Duodenal mucosa (tissue), 2 donors: ENCODE data around the gene ABCA10.

Source experiments
- H3K27ac ChIP-seq: one replicate; pipeline ENCODE4 v1.7.0; 2013; ENCODE audit warnings: low read depth, low read length
- H3K27me3 ChIP-seq, 2 donors: one replicate each; pipeline ENCODE4 v1.7.0; 2013; ENCODE audit warnings: low read length in 2 of 2, control low read depth in 1 of 2; ENCODE audit not compliant: insufficient read depth in 2 of 2, control insufficient read depth in 1 of 2
- H3K36me3 ChIP-seq, 2 donors: one replicate each; pipeline ENCODE4 v1.7.0; 2013; ENCODE audit warnings: low read length in 2 of 2, control low read depth in 1 of 2; ENCODE audit not compliant: insufficient read depth in 2 of 2, control insufficient read depth in 1 of 2
- H3K4me1 ChIP-seq, 2 donors: one replicate each; pipeline ENCODE4 v1.7.0; 2013; ENCODE audit warnings: low read length in 2 of 2, control low read depth in 1 of 2; ENCODE audit not compliant: insufficient read depth in 2 of 2, control insufficient read depth in 1 of 2
- H3K4me3 ChIP-seq, 2 donors: one replicate each; pipeline ENCODE4 v1.7.0; 2013; ENCODE audit warnings: low read length in 2 of 2, low read depth in 1 of 2
- H3K9ac ChIP-seq, 2 donors: one replicate each; pipeline ENCODE4 v1.7.0; 2013; ENCODE audit warnings: low read length in 2 of 2, low read depth in 1 of 2
- H3K9me3 ChIP-seq, 2 donors: one replicate each; pipeline ENCODE4 v1.7.0; 2013; ENCODE audit warnings: low read length in 2 of 2, control low read depth in 1 of 2; ENCODE audit not compliant: control insufficient read depth in 1 of 2

ABCA10 gene

GRCh38 chr17:69246726-69247375 lies 18.2 kb upstream of the ABCA10 start:
- Histone ChIP-seq H3K4me1 (no peaks in the 10 kb centered on the region), H3K4me3 (no peak overlapping the region), H3K27ac (no peak overlapping the region), H3K36me3 (peaks cover 0 to 10% of the 10 kb centered on the region in 2 donors), H3K9ac (no peak overlapping the region), H3K27me3 (no peaks in the 10 kb centered on the region), H3K9me3 (no peaks in the 10 kb centered on the region)

- Histone ChIP-seq H3K4me1 (no peaks in the 10 kb centered on the region), H3K27ac (no peak overlapping the region), H3K9me3 (no peaks in the 10 kb centered on the region), H3K27me3 (no peaks in the 10 kb centered on the region), H3K4me3 (no peak overlapping the region), H3K36me3 (peaks cover 0 to 10% of the 10 kb centered on the region in 2 donors), H3K9ac (no peak overlapping the region)
These were observed 17.6 kb upstream of the ABCA10 start for GRCh38 chr17:69246202-69246601.

DNA sequence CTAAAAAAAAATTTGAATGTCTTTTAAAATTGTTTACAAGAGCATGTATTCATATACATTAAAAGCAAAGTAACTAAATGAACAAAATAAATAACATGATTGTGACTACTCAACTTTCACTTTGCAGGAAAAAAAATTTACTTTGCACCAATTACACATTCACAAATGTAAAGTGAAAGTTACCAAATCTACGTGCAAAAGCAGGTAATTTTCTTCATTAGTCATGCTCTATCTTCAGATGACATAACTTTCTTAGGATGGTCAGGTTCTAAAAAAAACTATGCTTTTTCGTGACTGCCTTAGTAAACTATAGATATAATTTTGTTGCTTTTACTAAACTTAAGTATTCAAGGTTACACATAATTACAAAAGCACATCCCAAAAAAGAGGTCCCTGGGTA lies 17.0 kb upstream of the ABCA10 start:
- no peaks in the 10 kb centered on the region for H3K9me3 ChIP-seq
- no peak overlapping the region for H3K4me3 ChIP-seq
- H3K27ac ChIP-seq, result no peak overlapping the region
- H3K4me1 ChIP-seq, result no peaks in the 10 kb centered on the region
- H3K27me3 ChIP-seq, result no peaks in the 10 kb centered on the region
- peaks cover 0 to 10% of the 10 kb centered on the region in 2 donors for H3K36me3 ChIP-seq
- H3K9ac ChIP-seq, result no peak overlapping the region

- Histone ChIP-seq H3K36me3 (peaks cover 0 to 12% of the 10 kb centered on the region in 2 donors), H3K4me3 (no peak overlapping the region), H3K4me1 (peaks cover 0 to 4% of the 10 kb centered on the region in 2 donors), H3K9me3 (no peaks in the 10 kb centered on the region), H3K27me3 (no peaks in the 10 kb centered on the region), H3K27ac (no peak overlapping the region), H3K9ac (no peak overlapping the region)
These were observed 11.3 kb upstream of the ABCA10 start for GRCh38 chr17:69239611-69240600.

GRCh38 chr17:69236946-69237345 lies 8.3 kb upstream of the ABCA10 start:
- Histone ChIP-seq H3K27me3 (no peaks in the 10 kb centered on the region), H3K9me3 (peaks cover 3 to 6% of the 10 kb centered on the region in 2 donors), H3K36me3 (peaks cover 0 to 7% of the 10 kb centered on the region in 2 donors), H3K27ac (no peak overlapping the region), H3K4me3 (no peak overlapping the region), H3K4me1 (peaks cover 0 to 4% of the 10 kb centered on the region in 2 donors), H3K9ac (no peak overlapping the region)

DNA sequence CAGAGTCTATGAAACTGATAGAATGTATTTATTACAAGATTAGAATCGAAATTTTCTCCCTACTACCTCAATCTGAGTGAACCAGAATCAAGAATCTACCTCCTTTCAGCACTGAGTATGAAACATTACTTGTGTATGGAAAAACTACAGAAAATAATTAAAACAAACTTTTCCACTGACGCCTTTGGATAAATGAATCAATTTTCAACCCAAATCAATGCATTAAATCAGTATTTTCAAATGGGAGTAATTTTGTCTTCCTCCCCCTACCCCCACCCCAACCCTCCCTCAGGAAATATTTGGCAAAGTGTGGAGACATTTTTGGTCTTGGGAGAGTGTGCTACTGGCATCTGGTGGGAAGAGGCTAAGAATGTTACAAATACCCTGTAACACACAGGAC lies 7.8 kb upstream of the ABCA10 start:
- Histone ChIP-seq H3K27ac (no peak overlapping the region), H3K9ac (no peak overlapping the region), H3K9me3 (peaks cover 3 to 6% of the 10 kb centered on the region in 2 donors), H3K4me3 (no peak overlapping the region), H3K27me3 (no peaks in the 10 kb centered on the region), H3K4me1 (peaks cover 0 to 4% of the 10 kb centered on the region in 2 donors), H3K36me3 (peaks cover 0 to 7% of the 10 kb centered on the region in 2 donors)

DNA sequence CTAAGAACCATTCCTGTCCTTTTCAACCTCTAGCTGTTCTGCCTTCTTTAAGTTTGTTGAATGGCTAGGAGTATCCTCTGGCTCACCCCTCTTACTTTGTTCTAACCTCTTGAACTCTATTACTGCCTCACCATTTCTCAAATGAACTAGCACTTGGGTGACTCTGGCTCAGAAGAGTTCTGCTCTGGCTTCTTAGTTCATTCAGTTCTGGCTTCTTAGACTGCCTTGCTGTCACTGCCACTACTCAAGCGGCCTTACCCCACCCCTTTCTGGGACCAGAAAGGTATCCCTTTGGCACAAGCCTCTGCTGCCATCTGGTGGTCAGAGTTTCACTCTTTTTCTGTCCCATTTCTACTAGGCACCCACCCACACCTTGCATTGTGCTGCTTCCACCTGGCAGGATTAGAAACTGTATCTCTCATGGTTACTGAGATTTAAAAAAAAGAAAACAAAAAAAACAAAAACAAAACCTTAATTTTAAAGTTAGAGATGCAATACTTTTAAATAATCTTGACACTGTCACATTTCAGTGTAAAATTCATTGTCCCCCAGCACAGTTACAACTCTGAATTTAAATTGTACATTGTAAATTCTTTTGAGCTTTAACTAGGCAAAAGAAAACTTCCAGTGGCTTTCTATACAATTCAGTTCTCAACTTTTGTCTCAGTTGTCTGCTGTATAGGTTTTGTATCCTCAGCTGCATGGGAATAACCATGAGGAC lies 6.9 kb upstream of the ABCA10 start:
- H3K27ac ChIP-seq, result no peak overlapping the region
- H3K9ac ChIP-seq, result no peak overlapping the region
- H3K9me3 ChIP-seq, result peaks cover 3 to 6% of the 10 kb centered on the region in 2 donors

DNA sequence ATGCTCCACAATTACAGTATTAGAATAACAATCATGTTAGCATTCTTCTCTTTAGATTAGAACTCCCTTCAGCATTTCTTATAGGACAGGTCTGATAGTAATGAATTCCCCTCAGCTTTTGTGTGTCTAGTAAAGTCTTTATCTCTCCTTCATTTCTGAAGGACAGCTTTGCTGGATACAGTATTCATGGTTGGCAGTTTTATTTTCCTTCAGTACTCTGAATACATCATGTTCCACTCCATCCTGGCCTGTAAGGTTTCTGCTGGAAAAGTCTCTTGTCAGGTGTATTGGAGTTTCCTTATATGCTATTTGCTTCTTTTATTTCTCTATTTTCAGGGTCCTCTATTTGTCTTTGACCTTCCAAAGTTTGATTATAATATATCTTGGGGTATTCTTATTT lies 4.0 kb upstream of the ABCA10 start:
- Histone ChIP-seq H3K4me1 (peaks cover 0 to 4% of the 10 kb centered on the region in 2 donors), H3K27me3 (no peaks in the 10 kb centered on the region), H3K9ac (no peak overlapping the region), H3K27ac (no peak overlapping the region), H3K9me3 (peaks cover 3 to 6% of the 10 kb centered on the region in 2 donors), H3K36me3 (no peaks in the 10 kb centered on the region), H3K4me3 (no peak overlapping the region)

More for the DNA sequence above, 6.9 kb upstream of the ABCA10 start:
- Histone ChIP-seq H3K27me3 (no peaks in the 10 kb centered on the region), H3K4me3 (no peak overlapping the region), H3K4me1 (peaks cover 0 to 4% of the 10 kb centered on the region in 2 donors), H3K36me3 (peaks cover 0 to 7% of the 10 kb centered on the region in 2 donors)

GRCh38 chr17:69231521-69231920 lies 2.9 kb upstream of the ABCA10 start:
- H3K36me3 ChIP-seq, result no peaks in the 10 kb centered on the region
- H3K27ac ChIP-seq, result no peak overlapping the region
- no peak overlapping the region for H3K4me3 ChIP-seq
- H3K27me3 ChIP-seq, result no peaks in the 10 kb centered on the region
- H3K9ac ChIP-seq, result no peak overlapping the region
- peaks cover 0 to 4% of the 10 kb centered on the region in 2 donors for H3K4me1 ChIP-seq
- H3K9me3 ChIP-seq, result peaks cover 3 to 6% of the 10 kb centered on the region in 2 donors
